ENCODE results near the gene E2F3. TPM values are rescaled to one million over a fixed set of nuclear protein-coding genes. Genes with fewer than 3 reads are reported as not detected.

The E2F3 gene
- polyA plus RNA-seq, 2 of the 4 experiments (the other 2 are of a cell fraction) = 14.4 to 18.0 TPM

GRCh38 chr6:20400456-20401204 lies 1.0 kb upstream of the E2F3 start:
- no peak for ATAC-seq
- DNase-seq (ENCODE audit: low read depth in 1 of 2, low spot score in 1 of 2) = peak; percentile 42 to 51
- no peak for FAIRE-seq

DNA sequence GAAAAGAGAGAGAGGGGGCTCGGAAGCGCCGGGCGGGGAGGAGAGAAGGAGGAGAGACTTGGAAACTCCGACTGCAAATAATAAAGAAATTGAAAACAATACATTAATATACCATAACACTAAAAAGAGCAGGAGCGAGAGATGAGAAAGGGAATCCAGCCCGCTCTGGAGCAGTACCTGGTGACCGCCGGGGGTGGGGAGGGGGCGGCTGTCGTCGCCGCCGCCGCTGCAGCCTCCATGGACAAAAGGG lies 338 bp downstream of the E2F3 start:
- ATAC-seq = no peak; a peak in 2 of 6 replicates

More at GRCh38 chr6:20400456-20401204, 1.0 kb upstream of the E2F3 start:
- Histone ChIP-seq H3K27ac (peak overlapping the region; percentile 53 to 81), H3K4me2 (peak overlapping the region; percentile 90), H3K4me1 (no peaks in the 10 kb centered on the region), H3K9me3 (no peaks in the 10 kb centered on the region), H3K4me3 (peak overlapping the region; percentile 48)
- 2% methylated on average over 17 of the region's 18 CpGs for WGBS (ENCODE audit: missing lambda C conversion rate)
- TF ChIP-seq ELK1 (IDR thresholded peaks at IDR 0.05; ENCODE audit: low read depth, low read length) = no peak
- TF ChIP-seq POLR2A (IDR thresholded peaks at IDR 0.05; ENCODE audit: low read length) = no peak
- TF ChIP-seq ZSCAN20 (CRISPR knock-in tag; IDR thresholded peaks at IDR 0.05) = no peak
- TF ChIP-seq SMC3 (IDR thresholded peaks at IDR 0.05) = 0 out of 3 replicates have a peak, but pooled peaks have one; percentile 33
- TF ChIP-seq NFE2L2 (conservative IDR thresholded peaks at IDR 0.05; ENCODE audit: low read length) = no peak
- TF ChIP-seq, protein P1, sequence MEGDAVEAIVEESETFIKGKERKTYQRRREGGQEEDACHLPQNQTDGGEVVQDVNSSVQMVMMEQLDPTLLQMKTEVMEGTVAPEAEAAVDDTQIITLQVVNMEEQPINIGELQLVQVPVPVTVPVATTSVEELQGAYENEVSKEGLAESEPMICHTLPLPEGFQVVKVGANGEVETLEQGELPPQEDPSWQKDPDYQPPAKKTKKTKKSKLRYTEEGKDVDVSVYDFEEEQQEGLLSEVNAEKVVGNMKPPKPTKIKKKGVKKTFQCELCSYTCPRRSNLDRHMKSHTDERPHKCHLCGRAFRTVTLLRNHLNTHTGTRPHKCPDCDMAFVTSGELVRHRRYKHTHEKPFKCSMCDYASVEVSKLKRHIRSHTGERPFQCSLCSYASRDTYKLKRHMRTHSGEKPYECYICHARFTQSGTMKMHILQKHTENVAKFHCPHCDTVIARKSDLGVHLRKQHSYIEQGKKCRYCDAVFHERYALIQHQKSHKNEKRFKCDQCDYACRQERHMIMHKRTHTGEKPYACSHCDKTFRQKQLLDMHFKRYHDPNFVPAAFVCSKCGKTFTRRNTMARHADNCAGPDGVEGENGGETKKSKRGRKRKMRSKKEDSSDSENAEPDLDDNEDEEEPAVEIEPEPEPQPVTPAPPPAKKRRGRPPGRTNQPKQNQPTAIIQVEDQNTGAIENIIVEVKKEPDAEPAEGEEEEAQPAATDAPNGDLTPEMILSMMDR (IDR thresholded peaks at IDR 0.05) = peak; percentile 35
- TF ChIP-seq, protein P2, sequence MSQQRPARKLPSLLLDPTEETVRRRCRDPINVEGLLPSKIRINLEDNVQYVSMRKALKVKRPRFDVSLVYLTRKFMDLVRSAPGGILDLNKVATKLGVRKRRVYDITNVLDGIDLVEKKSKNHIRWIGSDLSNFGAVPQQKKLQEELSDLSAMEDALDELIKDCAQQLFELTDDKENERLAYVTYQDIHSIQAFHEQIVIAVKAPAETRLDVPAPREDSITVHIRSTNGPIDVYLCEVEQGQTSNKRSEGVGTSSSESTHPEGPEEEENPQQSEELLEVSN (IDR thresholded peaks at IDR 0.05; ENCODE audit: borderline replicate concordance, low read depth) = 0 out of 2 replicates have a peak, but pooled peaks have one; percentile 1
- ChIA-PET POLR2A (interaction anchor here (0.7 to 1.0 kb wide), 3 partner anchors 46 to 1188 kb away, joined by 3 to 4 read pairs (median 4); no protein-coding TSS in a partner anchor), CTCF (interaction anchor here (0.8 to 1.7 kb wide), 4 partner anchors 43 to 303 kb away, joined by 3 to 4 read pairs (median 3); no protein-coding TSS in a partner anchor)

GRCh38 chr6:20402342-20403069 lies 827 bp downstream of the E2F3 start:
- 2% methylated on average over 20 of the region's 73 CpGs for WGBS (ENCODE audit: missing lambda C conversion rate)
- TF ChIP-seq, protein P2 (IDR thresholded peaks at IDR 0.05; ENCODE audit: borderline replicate concordance, low read depth) = 0 out of 2 replicates have a peak, but pooled peaks have one; percentile 16
- TF ChIP-seq SMC3 (IDR thresholded peaks at IDR 0.05) (no peak), CHD2 (IDR thresholded peaks at IDR 0.05; ENCODE audit: low read length, partially characterized antibody) (no peak), ATOH8 (CRISPR knock-in tag; IDR thresholded peaks at IDR 0.05; ENCODE audit: low read depth) (no peak), TP53 (CRISPR knock-in tag; IDR thresholded peaks at IDR 0.05) (no peak), TFCP2L1 (CRISPR knock-in tag; IDR thresholded peaks at IDR 0.05) (0 out of 2 replicates have a peak, but pooled peaks have one; percentile 14), POLR2AphosphoS2 (conservative IDR thresholded peaks at IDR 0.05; ENCODE audit: low read length) (no peak), POLR2A (IDR thresholded peaks at IDR 0.05; ENCODE audit: low read length) (0 out of 2 replicates have a peak, but pooled peaks have one; percentile 1)
- DNase-seq (ENCODE audit: low read depth in 1 of 2, low spot score in 1 of 2) (peak; percentile 42 to 70), FAIRE-seq (no peak), ATAC-seq (peak; percentile 35 to 36)
- Histone ChIP-seq H3K9me3 (no peaks in the 10 kb centered on the region), H3K4me2 (peak overlapping the region; percentile 69), H3K27ac (peak overlapping the region; percentile 100), H3K4me1 (0 out of 3 replicates have a peak, but pooled peaks cover 5% of the 10 kb centered on the region), H3K4me3 (peak overlapping the region; percentile 96)
- ChIA-PET POLR2A (interaction anchor here (0.6 to 1.7 kb wide), 10 partner anchors 10 to 1710 kb away, joined by 3 to 6 read pairs (median 4); partner anchors contain the start of gene CDKAL1), CTCF (interaction anchor here (1.1 kb wide), 1 partner anchor 126 kb away, joined by 3 read pairs; no protein-coding TSS in a partner anchor)

More for the DNA sequence above, 338 bp downstream of the E2F3 start:
- CTCF ChIA-PET = no interaction called here
- Histone ChIP-seq H3K4me1 (0 out of 3 replicates have a peak, but pooled peaks cover 5% of the 10 kb centered on the region), H3K27ac (peak overlapping the region; percentile 100), H3K4me2 (peak overlapping the region; percentile 69), H3K4me3 (peak overlapping the region; percentile 96), H3K9me3 (no peaks in the 10 kb centered on the region)
- no peak for DNase-seq (ENCODE audit: low read depth in 1 of 2, low spot score in 1 of 2)
- no peak for FAIRE-seq
- TF ChIP-seq PHF8 (IDR thresholded peaks at IDR 0.05; ENCODE audit: borderline replicate concordance, low read depth) = peak; percentile 65; the same call in 1 of the 2 replicates
- peak in 1 of 2 experiments; percentile 16; a peak in 1 of 5 replicates for TF ChIP-seq JUN (IDR thresholded peaks at IDR 0.05)
- TF ChIP-seq FOXS1 (CRISPR knock-in tag; IDR thresholded peaks at IDR 0.05) = no peak
- WGBS (ENCODE audit: missing lambda C conversion rate) = under 1% methylated on average over 15 of the region's 15 CpGs
- POLR2A ChIA-PET = no interaction called here

All from A549 (cell line).